Thoracic aorta endothelial cell (primary cell): Measurements from ENCODE around the gene TCTN2. TPM values are rescaled to one million over a fixed set of nuclear protein-coding genes. Genes with fewer than 3 reads are reported as not detected.

Source experiments
- total RNA-seq: library from RNA; depleted of rRNA; stranded (reverse); fragments of >200 nt; gene quantifications from 2 replicates; pipeline ENCODE4 v1.2.3, GENCODE V29; 2012

Gene TCTN2
- total RNA-seq = 11.6 and 17.9 TPM in 2 replicates

GRCh38 chr12:123670882-123671728 is at the start of gene TCTN2:
Gene TCTN2, plus strand, starts transcription at chr12:123671113. Its CDS starts 128 bp downstream, at chr12:123671241.

GRCh38 chr12:123633379-123634141 is 37.4 kb upstream of the TCTN2 start, which contains the start of the genes EIF2B1 and GTF2H3:
Gene EIF2B1, minus strand, starts transcription at chr12:123633686. Its CDS starts 129 bp downstream, at chr12:123633557.
Gene GTF2H3, plus strand, starts transcription at chr12:123633829. Its CDS starts 31 bp downstream, at chr12:123633860.

Other genes starting within 250 kb of the TCTN2 start
- 5.0 and 5.1 TPM in 2 replicates for gene RILPL2, start 234.4 kb upstream of the TCTN2 start, total RNA-seq
- 12.4 and 15.6 TPM in 2 replicates for gene SNRNP35, start 213.0 kb upstream of the TCTN2 start, total RNA-seq
- gene RILPL1, start 137.4 kb upstream of the TCTN2 start, total RNA-seq = 11.6 and 13.6 TPM in 2 replicates
- gene TMED2, start 86.6 kb upstream of the TCTN2 start, total RNA-seq = 432 and 439 TPM in 2 replicates
- gene DDX55, start 69.0 kb upstream of the TCTN2 start, total RNA-seq = 30.0 and 33.9 TPM in 2 replicates
- 44.9 and 55.7 TPM in 2 replicates for gene EIF2B1, start 37.4 kb upstream of the TCTN2 start, total RNA-seq
- 56.9 and 84.6 TPM in 2 replicates for gene GTF2H3, start 37.3 kb upstream of the TCTN2 start, total RNA-seq
- 28.7 and 35.1 TPM in 2 replicates for gene ATP6V0A2, start 41.2 kb downstream of the TCTN2 start, total RNA-seq
- gene DNAH10, start 91.2 kb downstream of the TCTN2 start, total RNA-seq = under 0.01 and 0.07 TPM in 2 replicates